HG03103 (cell line): Measurements from ENCODE around the gene SENP5.

ENCODE experiments used
- ATAC-seq: cut with Tn5 transposase; IDR thresholded peaks from one replicate; pipeline ENCODE4 v1.9.1; 2021; ENCODE audit warnings: low read depth; ENCODE audit not compliant: unreplicated experiment

The SENP5 gene

GRCh38 chr3:196886144-196886543 is 18.4 kb downstream of the SENP5 start:
- ATAC-seq, result no peak

- no peak for ATAC-seq
These were observed 22.4 kb downstream of the SENP5 start for GRCh38 chr3:196889844-196890708.

GRCh38 chr3:196894557-196895295 is 27.0 kb downstream of the SENP5 start:
- ATAC-seq, result no peak

GRCh38 chr3:196896229-196896628 is 28.5 kb downstream of the SENP5 start:
- no peak for ATAC-seq

GRCh38 chr3:196901768-196902167 is 34.0 kb downstream of the SENP5 start:
- ATAC-seq, result no peak

GRCh38 chr3:196902296-196902695 is 34.6 kb downstream of the SENP5 start:
- no peak for ATAC-seq

- no peak for ATAC-seq
These were observed 36.0 kb downstream of the SENP5 start for GRCh38 chr3:196903740-196904139.

- no peak for ATAC-seq
These were observed 47.1 kb downstream of the SENP5 start for GRCh38 chr3:196914866-196915265.

- no peak for ATAC-seq
These were observed 47.7 kb downstream of the SENP5 start for GRCh38 chr3:196915375-196915774.

- ATAC-seq, result no peak
These were observed 48.5 kb downstream of the SENP5 start for GRCh38 chr3:196916221-196916620.

- no peak for ATAC-seq
These were observed 49.3 kb downstream of the SENP5 start for GRCh38 chr3:196916995-196917394.

- no peak for ATAC-seq
These were observed 51.2 kb downstream of the SENP5 start for GRCh38 chr3:196918968-196919367.

- ATAC-seq, result no peak
These were observed 53.0 kb downstream of the SENP5 start for GRCh38 chr3:196920733-196921132.

GRCh38 chr3:196927571-196928453 is 60.1 kb downstream of the SENP5 start:
- no peak for ATAC-seq

GRCh38 chr3:196931157-196931556 is 63.4 kb downstream of the SENP5 start:
- ATAC-seq, result no peak

- ATAC-seq, result no peak
These were observed 64.3 kb downstream of the SENP5 start for GRCh38 chr3:196931828-196932587.

- ATAC-seq, result no peak
These were observed 64.9 kb downstream of the SENP5 start for GRCh38 chr3:196932600-196932999.

- ATAC-seq, result no peak
These were observed 68.6 kb downstream of the SENP5 start for GRCh38 chr3:196936288-196936687.

GRCh38 chr3:196938124-196938523 is 70.4 kb downstream of the SENP5 start:
- ATAC-seq, result no peak

GRCh38 chr3:196938576-196938975 is 70.9 kb downstream of the SENP5 start:
- ATAC-seq, result no peak
